GM19193 (cell line): ENCODE measurements around the gene FER1L5.

ENCODE experiments used
- POLR2A ChIP-seq: IDR thresholded peaks from 4 replicates; pipeline ENCODE4 v1.6.1; 2011; ENCODE audit not compliant: insufficient read depth, insufficient read length; ENCODE audit errors: extremely low read depth

FER1L5 gene

DNA sequence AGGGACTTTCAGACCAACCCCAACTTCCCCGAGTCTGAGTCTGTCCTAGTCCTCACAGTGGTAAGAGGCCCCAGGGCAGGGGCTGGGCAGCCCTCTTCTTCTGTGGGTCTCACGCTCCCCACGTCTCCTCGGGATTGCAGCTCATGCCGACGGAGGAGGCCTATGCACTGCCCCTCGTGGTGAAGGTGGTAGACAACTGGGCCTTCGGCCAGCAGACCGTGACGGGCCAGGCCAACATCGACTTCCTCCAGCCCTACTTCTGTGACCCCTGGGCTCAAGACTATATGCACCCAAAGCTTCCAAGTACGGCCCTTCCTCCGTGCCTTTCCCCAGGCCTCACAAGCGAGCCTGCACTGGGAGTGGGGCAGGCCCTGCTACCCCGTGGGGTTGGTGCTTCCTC lies 53.0 kb downstream of the FER1L5 start:
- TF ChIP-seq POLR2A = no peak

DNA sequence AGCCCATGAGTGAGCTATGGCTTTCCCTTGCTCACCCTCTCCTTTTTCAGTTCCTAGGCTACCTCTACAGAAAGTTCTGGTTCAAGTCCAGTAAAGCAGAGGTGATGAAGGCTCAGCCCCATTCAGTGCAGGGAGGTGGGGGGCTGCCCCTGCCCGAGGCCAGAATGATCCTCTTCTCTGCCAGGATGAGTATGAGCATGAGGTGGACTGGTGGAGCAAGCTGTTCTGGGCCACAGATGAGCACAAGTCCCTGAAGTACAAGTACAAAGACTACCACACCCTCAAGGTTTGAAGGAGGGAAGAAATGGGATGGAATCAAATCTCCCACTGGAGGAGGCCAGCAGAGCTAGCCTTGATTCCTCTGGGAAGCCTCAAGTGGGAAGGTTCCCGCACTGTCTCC lies 54.9 kb downstream of the FER1L5 start:
- no peak for TF ChIP-seq POLR2A

DNA sequence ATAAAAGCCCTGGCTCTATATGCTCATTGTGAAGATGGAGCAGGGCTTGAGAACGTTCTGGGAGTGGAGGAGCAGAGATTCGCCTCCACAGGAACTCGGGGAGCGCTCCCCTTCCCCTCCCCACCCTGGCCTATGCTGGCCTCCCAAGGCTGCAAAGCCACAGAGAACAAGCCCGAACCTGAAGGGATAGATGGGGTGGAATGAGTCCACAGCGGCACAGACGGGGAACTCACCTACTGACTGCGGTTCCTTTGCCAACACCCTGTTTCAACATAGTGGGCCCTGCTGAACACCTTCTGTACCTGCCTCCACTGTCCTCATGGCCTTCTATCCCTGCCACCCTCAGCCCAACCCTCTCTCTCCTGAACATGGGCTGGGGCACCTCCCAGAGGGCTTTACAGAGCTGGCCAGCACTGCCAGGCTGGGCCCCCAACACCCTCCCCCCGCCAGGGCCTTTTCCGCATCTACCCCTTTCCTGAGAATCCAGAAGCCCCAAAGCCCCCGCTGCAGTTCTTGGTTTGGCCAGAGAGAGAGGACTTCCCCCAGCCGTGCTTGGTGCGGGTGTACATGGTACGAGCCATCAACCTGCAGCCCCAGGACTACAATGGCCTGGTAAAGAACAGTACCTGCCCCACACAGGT lies 55.8 kb downstream of the FER1L5 start:
- no peak for TF ChIP-seq POLR2A

DNA sequence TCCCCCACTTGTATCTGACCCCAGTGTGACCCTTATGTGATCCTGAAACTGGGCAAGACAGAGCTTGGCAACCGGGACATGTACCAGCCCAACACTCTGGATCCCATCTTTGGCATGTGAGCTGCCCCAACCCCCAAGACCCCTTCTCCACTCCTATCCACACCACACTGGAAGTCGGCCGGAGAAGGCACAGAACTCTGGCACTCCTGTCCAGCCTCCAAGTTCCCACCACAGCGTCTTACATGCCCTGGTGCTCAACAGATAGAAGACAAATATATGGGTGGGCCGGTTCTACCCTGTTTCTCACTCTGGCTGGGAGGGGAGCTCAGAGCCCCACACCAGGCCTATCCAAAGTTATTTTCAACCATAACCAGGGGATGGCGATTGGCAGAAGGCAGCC lies 56.5 kb downstream of the FER1L5 start:
- no peak for TF ChIP-seq POLR2A

DNA sequence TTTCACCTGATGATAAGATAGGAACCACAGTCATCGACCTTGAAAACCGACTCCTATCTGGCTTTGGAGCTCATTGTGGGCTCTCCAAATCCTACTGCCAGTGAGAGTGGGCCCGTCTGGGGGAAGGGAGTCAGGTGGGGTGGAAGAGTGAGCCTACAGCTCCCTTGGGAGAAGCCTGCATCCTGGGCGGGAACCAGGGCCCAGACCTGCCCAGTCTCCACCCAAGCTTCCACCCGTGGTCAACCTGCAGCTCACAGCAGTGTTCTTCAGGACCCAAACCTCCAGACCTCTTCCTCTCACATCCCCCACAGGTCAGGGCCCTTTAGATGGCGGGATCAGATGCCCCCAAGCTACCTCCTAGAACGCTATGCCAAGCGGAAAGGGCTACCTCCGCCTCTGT lies 57.1 kb downstream of the FER1L5 start:
- TF ChIP-seq POLR2A = no peak

DNA sequence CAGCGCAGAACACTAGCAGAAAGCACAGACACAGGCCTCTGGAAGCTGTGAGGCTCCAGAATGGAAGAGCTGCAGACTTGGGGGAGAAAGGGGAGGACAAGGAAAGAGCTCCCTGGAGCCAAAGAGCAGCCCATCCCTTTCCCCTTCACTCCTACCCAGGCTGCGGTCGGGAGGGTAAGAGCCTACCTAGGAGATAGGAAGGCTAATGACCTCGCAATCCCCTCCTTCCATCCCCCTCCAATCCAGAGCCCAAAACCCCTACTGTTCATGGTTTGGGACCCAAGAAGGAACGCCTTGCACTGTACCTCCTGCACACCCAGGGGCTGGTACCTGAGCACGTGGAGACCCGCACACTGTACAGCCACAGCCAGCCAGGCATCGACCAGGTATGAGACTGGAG lies 57.5 kb downstream of the FER1L5 start:
- TF ChIP-seq POLR2A = no peak

DNA sequence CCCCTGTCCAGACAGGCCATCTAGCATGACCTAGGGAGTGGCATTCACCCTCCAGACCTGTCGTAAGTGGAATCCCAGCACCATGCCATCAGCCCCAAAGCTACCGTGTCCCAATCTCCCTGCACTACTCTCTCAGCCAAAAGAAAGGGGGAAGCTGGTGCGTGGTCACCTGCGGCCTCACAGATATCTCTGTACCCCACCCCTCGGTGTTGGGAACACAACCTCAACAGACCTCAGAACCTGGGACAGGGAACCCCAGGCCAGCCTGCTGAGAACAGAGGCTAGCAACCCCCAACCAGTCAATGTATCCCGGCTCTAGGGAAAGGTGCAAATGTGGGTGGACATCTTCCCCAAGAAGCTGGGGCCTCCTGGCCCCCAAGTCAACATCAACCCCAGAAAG lies 59.1 kb downstream of the FER1L5 start:
- TF ChIP-seq POLR2A = no peak

DNA sequence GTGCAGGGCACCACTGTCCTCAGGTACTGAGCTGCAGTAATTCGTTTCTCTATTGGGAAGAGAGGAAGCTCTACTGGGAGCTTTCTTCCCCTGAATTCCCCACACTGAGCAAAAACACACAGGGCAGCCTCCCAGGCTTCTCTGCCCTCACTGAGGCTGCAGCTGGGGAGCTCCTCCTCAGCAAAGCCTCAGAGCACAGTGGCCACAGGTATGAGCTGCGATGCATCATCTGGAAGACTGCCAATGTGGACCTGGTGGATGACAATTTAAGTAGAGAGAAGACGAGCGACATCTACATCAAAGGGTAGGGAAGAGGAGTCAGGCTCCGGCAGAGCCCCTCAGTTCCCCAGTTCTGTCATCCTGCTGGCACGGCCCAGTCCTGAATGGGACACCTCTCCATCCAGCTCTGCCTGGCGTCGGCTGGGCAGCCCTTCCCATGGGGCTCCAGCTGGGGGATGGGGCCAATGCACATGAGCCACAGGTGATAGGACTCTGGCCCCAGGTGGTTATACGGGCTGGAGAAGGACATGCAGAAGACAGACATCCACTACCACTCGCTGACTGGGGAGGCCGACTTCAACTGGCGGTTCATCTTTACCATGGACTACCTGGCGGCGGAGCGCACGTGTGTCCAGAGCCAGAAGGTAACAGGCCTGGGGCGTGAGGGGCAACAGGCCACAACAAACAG lies 59.7 kb downstream of the FER1L5 start:
- TF ChIP-seq POLR2A = no peak

DNA sequence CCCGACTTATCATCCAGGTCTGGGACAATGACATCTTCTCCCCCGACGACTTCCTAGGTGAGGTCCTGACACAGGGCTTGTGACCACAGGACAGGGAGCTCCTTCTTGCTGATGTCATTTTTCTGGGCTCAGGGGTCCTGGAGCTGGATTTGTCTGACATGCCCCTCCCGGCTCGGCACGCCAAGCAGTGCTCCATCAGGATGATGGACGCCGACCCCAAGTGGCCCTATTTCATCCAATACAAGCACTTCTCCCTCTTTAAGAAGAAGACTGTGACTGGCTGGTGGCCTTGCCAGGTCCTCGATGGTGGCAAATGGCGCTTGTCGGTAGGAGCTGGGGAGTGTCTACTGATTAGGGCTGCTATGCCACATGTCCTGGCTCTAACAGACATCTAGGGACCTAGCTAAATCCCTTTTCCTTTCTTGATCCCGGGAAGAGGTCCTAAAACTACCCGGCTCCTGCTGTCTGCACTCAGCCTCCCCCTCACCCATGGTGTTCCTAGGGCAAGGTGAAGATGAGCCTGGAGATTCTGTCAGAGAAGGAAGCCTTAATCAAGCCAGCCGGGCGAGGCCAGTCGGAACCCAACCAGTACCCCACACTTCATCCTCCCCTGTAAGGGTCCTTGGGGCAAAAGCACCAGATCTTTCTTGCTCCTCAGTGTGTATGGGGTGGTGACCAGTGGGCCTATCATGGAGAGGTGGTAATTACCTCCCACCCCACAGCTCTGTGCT lies 60.6 kb downstream of the FER1L5 start:
- TF ChIP-seq POLR2A = no peak

DNA sequence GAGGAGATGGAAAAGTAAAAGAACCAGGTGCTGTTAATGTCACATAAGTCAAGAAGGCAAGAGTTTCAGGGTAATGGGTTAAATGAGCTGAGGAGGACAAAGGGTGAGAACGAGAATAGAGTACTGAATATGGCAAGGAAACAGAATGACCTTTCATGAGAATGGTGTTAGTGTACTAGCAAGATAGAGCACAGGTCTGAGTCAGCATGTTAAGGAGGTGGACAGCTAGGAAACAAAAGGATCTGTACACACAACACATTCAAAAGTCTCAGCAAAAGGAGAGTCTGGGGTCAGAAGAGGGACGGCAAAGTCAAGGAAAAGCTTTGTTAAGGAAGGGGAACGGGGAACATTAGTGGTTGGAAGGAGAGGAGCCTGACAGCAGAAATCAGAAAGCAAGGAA lies 68.4 kb downstream of the FER1L5 start:
- TF ChIP-seq POLR2A = no peak

DNA sequence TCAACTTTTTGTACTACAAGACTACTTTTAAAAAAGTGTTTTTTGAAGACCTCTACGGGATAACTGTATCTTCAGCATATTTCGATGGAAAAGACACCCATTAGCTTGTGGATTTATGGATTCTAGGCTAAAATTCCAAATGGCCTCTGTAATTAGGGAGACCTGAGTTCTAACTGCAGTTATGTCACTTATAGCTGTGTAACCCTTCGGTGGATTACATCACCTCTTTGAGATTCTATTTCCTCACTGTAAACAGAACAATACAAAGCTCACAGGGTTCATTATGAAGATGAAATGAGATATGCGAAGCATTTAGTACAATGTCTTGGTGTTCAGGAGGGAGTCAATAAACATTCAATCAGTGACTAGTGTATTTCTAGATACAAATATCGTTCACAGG lies 73.1 kb downstream of the FER1L5 start:
- no peak for TF ChIP-seq POLR2A

DNA sequence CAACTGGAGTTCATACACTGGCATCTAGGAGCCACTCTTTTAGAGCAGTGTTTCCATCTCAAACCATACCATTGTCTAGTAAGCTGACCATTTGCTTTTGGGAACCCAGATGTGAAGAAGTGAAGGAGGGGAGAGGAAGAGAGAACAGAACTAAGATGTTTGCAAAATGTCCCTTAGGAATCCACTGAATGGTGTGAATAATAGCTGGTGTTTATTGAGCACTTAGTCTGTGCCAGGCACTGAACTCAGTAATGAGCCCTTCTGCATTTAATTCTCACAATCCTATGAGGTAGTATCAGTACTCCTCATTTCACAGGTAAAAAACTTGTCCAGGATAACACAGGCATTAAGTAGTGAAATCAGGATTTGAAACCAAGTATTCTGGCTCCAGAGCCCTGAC lies 73.8 kb downstream of the FER1L5 start:
- no peak for TF ChIP-seq POLR2A

DNA sequence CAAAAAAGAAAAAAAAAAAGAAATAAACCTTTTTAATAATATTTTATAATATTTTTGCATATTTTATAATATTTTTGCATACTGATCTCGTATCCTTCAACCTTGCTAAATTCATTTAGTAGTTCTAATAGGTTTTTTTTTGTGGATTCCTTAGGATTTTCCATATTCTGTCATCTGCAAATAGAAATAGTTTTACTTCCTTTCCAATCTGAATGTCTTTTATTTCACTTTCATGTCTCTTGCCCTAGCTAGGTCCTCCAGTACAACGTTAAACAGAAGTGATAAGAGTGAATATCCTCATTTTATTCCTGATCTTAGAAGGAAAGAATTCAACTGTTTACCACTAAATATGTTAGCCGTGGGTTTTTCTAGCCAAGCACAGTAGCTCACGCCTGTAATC lies 83.6 kb downstream of the FER1L5 start:
- TF ChIP-seq POLR2A = no peak

DNA sequence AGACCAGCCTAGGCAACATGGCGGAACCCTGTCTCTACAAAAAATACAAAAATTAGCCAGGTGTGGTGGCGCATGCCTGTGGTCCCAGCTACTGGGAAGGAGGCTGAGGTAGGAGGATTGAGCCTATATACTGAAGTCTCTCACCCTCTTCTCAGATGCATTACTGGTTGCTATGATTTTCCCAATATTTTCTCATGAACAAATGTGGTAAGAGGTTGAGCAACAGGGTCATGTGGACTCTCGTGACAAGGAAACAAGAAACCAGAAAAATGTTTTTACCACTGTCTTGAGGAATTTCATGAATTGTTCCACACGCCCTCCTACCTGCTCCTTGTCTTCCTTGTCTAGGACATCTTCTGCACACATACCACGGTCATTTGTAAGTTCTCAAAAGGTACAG lies 84.9 kb downstream of the FER1L5 start:
- TF ChIP-seq POLR2A = no peak

DNA sequence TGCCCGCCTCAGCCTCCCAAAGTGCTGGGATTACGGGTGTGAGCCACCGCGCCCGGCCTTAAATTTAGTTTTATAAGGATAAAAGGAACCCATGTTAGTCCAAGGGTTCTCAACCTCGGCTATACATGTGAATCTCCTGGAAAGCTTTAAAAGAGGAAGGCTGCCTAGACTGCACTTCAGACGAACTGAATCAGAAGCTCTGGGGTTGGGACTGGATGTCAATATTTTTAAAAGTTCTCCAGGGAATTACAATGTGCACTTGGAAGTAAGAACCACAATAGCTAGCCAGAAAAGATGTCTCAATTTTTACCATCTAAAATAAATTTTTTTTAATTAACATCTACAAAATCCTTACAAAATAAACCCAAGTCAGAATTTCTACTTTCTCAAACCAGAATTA lies 87.2 kb downstream of the FER1L5 start:
- TF ChIP-seq POLR2A = no peak

DNA sequence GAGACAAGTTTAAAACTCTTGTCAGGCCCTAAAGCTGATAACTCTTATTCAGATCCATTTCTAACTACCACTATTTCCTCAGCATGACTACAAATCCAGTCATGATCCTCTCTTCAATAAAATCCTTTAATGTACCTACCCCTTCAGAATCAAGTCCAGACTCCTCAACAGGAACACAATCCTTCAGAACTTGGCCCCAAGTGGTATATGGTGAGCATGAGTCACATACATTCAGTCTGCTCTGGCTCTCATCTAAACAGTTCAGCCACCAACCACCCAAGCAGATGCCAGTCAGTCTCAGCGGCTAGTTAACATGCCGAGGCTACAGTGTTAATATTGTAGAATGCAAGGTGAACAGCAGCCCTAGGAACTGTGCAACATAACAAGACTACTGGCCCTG lies 87.6 kb downstream of the FER1L5 start:
- TF ChIP-seq POLR2A = no peak

DNA sequence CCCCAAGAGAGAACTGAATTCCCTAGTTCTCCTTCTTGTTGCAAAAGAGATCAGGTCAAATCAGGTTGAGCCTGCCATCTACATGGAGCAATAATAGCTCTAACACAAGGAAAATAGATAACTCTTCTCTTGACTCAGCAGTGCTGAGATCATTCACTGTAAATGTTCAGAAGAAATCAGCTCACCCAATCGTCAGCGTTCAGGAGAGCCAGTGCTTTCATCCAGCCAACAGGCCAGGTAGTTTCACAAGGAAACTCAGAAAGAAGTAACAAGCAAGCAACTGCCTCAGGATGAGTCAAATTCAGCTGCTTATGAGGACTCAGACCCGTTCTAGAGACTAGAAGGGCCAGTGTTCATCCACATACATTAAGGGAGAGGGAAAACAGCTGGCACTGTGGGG lies 91.4 kb downstream of the FER1L5 start:
- no peak for TF ChIP-seq POLR2A

DNA sequence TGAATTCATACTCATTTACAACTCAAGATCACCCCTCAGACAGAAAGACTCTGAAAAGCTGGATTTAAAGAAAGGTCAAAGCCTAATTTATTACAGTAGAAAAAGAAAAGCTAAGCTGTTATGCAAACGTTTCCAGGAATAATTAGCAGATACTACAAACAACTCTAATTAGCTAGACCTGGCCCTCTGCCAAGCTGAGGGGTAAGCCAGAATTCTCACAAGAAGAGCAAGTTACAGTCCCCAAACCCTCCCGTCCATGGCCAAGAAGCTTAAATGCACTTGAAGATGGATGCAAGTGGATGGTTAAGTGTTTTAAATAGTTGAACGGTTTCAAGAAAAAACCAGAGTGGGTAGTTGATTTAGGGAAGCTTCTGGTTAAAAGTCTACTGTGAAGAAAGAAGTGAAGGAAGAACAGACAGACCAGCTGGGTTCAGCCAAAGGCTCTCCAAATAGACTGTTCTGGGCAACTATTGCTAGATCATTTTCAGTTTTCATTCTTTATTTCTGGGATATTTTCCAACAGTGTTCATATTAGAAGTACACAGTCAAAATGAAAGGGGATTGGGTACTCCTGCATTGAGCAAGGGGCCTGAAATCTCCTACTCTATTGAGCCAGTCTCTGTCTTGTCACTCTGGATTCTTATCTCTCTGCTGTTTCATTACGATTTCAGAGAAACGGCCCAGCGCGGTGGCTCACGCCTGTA lies 92.5 kb downstream of the FER1L5 start:
- no peak for TF ChIP-seq POLR2A
